Measurements from ENCODE around the gene PALMD.
A peak's percentile ranks its signal among the peaks of the same experiment; 100 is the strongest.

Gene PALMD

DNA sequence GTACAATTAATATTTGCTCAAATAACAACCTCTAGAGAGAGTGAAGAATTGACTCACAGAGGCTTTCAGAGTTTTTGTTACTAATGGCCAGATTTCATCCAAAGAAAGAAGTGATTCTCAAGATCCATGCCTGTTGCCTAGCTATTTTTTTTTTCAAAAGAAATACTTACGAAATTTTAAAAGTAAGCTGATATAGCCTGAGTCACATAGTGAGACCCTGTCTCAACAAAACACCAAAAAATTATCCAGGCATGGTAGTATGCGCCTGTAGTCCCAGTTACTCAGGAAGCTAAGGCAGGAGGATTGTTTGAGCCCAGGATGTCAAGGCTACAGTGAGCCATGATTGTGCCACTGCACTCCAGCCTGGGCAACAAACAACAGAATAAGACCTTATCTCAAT is 14.6 kb downstream of the PALMD start:
- H3K36me3 ChIP-seq (ENCODE audit: control insufficient read depth, insufficient read depth, low read length): no peaks in the 10 kb centered on the region

DNA sequence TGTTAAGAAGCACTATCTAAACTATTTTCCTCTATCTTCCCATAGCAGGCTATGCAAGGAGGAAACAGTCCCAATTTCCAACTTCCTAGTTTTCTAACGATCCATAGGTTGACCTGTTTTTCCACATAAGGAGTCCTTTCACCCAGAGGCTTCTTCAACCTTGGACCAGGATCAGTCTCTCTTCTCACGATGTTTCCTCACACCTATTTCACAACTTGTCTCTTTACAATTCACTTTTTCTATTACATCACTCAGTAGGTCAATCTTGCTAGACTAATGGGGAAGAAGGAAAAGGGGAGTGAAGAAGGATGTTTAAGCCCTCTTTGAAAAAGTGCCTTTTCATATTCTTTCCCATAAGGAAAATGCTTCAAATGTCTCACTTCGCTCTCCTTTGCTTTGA is 15.9 kb downstream of the PALMD start:
- WGBS, 2 experiments (ENCODE audit: insufficient coverage in 2 of 2): 70 to 91% methylated on average over 2 of the region's 3 CpGs
- Histone ChIP-seq H3K27ac (ENCODE audit: low read depth, low read length, severe bottlenecking) (no peak overlapping the region), H3K4me3 (ENCODE audit: extremely low read depth, insufficient read depth, low read length, poor library complexity, severe bottlenecking) (no peak overlapping the region), H3K4me1 (ENCODE audit: control insufficient read depth, insufficient read depth, low read length, poor library complexity, severe bottlenecking) (peaks cover 16% of the 10 kb centered on the region), H3K9me3 (ENCODE audit: control insufficient read depth, low read length) (no peaks in the 10 kb centered on the region), H3K36me3 (ENCODE audit: control insufficient read depth, insufficient read depth, low read length) (no peaks in the 10 kb centered on the region)

More for the DNA sequence above, 14.6 kb downstream of the PALMD start:
- Histone ChIP-seq H3K4me3 (ENCODE audit: extremely low read depth, insufficient read depth, low read length, poor library complexity, severe bottlenecking) (no peak overlapping the region), H3K4me1 (ENCODE audit: control insufficient read depth, insufficient read depth, low read length, poor library complexity, severe bottlenecking) (peaks cover 16% of the 10 kb centered on the region), H3K9me3 (ENCODE audit: control insufficient read depth, low read length) (no peaks in the 10 kb centered on the region), H3K27ac (ENCODE audit: low read depth, low read length, severe bottlenecking) (no peak overlapping the region)
- WGBS, 2 experiments (ENCODE audit: insufficient coverage in 2 of 2): 100% methylated on average over 1 of the region's 2 CpGs

DNA sequence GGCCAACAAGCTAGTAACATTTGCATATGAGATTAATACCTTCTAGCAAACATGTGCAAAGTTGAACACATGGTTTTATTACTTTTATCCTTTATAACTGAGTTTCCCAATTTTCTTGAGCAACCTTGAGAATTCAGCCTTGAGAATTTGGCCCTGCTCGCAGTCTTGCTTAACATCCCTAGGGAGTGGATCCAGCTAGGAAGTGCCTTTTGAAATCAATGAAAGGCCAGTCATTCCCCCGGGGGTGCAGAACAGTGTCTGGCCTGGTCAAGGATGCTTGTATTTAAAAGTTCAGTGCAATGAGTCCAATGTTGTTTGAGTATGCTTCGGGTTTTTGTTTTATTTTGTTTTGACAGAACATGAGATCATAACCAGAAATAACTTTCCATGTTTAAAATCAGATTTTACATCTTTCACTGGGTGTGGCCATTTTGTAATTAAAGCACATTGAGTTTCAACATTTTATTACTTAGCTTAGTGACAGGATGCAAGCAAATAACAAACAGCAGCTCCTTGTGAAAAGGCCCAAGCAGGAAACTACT is 16.7 kb downstream of the PALMD start:
- 63 to 76% methylated on average over 2 of the region's 3 CpGs for WGBS, 2 experiments (ENCODE audit: insufficient coverage in 2 of 2)
- Histone ChIP-seq H3K4me3 (ENCODE audit: extremely low read depth, insufficient read depth, low read length, poor library complexity, severe bottlenecking) (no peak overlapping the region), H3K4me1 (ENCODE audit: control insufficient read depth, insufficient read depth, low read length, poor library complexity, severe bottlenecking) (peaks cover 14% of the 10 kb centered on the region), H3K36me3 (ENCODE audit: control insufficient read depth, insufficient read depth, low read length) (no peaks in the 10 kb centered on the region), H3K9me3 (ENCODE audit: control insufficient read depth, low read length) (no peaks in the 10 kb centered on the region), H3K27ac (ENCODE audit: low read depth, low read length, severe bottlenecking) (peak overlapping the region; percentile 70)

DNA sequence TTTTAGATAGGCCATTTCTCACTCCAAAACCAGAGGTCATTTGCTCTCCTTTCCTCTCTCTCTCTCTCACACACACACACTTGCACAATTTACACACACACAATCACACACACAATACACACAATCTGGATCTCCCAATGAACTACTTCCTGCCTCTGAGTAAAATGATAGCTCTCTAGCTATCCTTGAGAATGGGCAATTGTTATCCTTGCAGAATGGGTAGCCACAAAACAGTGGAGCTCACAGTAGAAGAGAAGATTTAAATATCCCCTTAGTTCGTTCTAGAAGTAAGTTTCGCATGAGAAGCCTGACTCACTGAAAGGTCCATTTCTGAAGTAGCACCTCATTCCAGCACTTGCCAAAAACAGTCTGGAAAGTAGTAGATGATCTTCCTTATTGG is 17.6 kb downstream of the PALMD start:
- Histone ChIP-seq H3K4me3 (ENCODE audit: extremely low read depth, insufficient read depth, low read length, poor library complexity, severe bottlenecking) (no peak overlapping the region), H3K4me1 (ENCODE audit: control insufficient read depth, insufficient read depth, low read length, poor library complexity, severe bottlenecking) (peaks cover 12% of the 10 kb centered on the region)
- 83% methylated on average over 2 of the region's 2 CpGs; no CpG with 5 or more reads in 1 of the 2 experiments for WGBS, 2 experiments (ENCODE audit: insufficient coverage in 2 of 2)

DNA sequence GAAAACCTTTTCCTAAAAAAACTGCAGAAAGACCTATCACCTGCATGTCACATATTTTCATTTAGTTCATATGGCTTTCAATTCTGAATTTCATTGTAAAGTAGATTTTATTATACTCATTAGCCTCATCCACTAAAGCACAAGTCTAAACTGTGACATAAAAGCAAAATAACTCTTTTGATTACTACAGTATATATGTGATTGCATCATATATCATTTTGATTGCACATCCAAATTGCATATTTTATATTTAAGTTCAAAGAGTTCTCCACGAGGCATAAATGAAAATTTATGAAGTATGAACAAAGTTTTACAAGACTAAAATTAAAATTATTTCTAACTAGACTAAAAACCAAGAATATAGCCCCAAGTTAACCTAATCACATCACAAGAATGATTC is 19.3 kb downstream of the PALMD start:
- no CpG with 5 or more reads among the region's 1 CpG for WGBS, 2 experiments (ENCODE audit: insufficient coverage in 2 of 2)
- H3K36me3 ChIP-seq (ENCODE audit: control insufficient read depth, insufficient read depth, low read length): no peaks in the 10 kb centered on the region

More for the DNA sequence above, 17.6 kb downstream of the PALMD start:
- H3K36me3 ChIP-seq (ENCODE audit: control insufficient read depth, insufficient read depth, low read length): no peaks in the 10 kb centered on the region
- H3K9me3 ChIP-seq (ENCODE audit: control insufficient read depth, low read length): no peaks in the 10 kb centered on the region
- H3K27ac ChIP-seq (ENCODE audit: low read depth, low read length, severe bottlenecking): peak overlapping the region; percentile 70

DNA sequence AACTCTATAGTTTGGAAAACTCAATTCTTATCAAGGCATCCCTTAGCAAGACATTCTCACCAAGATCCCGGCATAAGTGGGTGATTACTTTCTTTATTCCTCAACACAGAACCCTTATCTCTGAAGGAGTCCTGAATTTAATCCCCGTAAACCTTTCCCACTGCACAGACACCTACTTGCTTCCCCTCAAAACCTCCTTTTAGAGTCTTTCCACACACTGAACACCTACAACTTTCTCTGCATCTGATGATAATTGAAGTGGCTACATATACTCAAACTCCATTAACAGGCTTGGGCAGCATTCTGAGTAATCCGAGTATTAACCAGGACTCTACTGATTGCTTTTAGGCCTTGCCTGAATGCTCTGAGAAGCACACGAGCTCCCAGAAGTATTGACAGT is 23.5 kb downstream of the PALMD start:
- 96 to 100% methylated on average over 2 to 3 of the region's 4 CpGs for WGBS, 2 experiments (ENCODE audit: insufficient coverage in 2 of 2)
- Histone ChIP-seq H3K27ac (ENCODE audit: low read depth, low read length, severe bottlenecking) (no peak overlapping the region), H3K4me1 (ENCODE audit: control insufficient read depth, insufficient read depth, low read length, poor library complexity, severe bottlenecking) (peaks cover 4% of the 10 kb centered on the region), H3K4me3 (ENCODE audit: extremely low read depth, insufficient read depth, low read length, poor library complexity, severe bottlenecking) (no peak overlapping the region), H3K9me3 (ENCODE audit: control insufficient read depth, low read length) (no peaks in the 10 kb centered on the region), H3K36me3 (ENCODE audit: control insufficient read depth, insufficient read depth, low read length) (no peaks in the 10 kb centered on the region)

More for the DNA sequence above, 19.3 kb downstream of the PALMD start:
- Histone ChIP-seq H3K27ac (ENCODE audit: low read depth, low read length, severe bottlenecking) (no peak overlapping the region), H3K9me3 (ENCODE audit: control insufficient read depth, low read length) (no peaks in the 10 kb centered on the region), H3K4me3 (ENCODE audit: extremely low read depth, insufficient read depth, low read length, poor library complexity, severe bottlenecking) (no peak overlapping the region), H3K4me1 (ENCODE audit: control insufficient read depth, insufficient read depth, low read length, poor library complexity, severe bottlenecking) (peaks cover 12% of the 10 kb centered on the region)

DNA sequence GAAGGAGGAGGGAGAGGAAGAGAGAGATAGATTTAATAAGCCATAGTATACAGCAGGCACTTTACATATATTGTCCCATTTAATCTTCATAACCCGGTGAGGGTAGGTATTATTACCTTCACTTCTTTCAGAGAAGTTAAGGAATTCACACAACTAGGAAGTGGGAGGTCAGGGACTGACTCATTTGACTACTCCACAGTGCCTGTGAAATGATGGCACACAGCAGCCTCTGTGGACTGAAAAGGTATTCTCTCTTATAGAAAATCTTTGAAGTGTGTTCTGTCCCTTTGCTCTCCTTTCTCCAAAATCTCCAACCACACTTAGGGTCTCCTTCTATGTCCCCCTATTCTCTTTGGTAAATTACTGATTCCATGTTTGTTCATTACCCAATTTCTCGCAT is 23.9 kb downstream of the PALMD start:
- no peaks in the 10 kb centered on the region for H3K9me3 ChIP-seq (ENCODE audit: control insufficient read depth, low read length)
- no peaks in the 10 kb centered on the region for H3K36me3 ChIP-seq (ENCODE audit: control insufficient read depth, insufficient read depth, low read length)
- H3K4me1 ChIP-seq (ENCODE audit: control insufficient read depth, insufficient read depth, low read length, poor library complexity, severe bottlenecking): peaks cover 8% of the 10 kb centered on the region
- no peak overlapping the region for H3K4me3 ChIP-seq (ENCODE audit: extremely low read depth, insufficient read depth, low read length, poor library complexity, severe bottlenecking)
- 100% methylated on average over 1 of the region's 2 CpGs; no CpG with 5 or more reads in 1 of the 2 experiments for WGBS, 2 experiments (ENCODE audit: insufficient coverage in 2 of 2)
- no peak overlapping the region for H3K27ac ChIP-seq (ENCODE audit: low read depth, low read length, severe bottlenecking)

DNA sequence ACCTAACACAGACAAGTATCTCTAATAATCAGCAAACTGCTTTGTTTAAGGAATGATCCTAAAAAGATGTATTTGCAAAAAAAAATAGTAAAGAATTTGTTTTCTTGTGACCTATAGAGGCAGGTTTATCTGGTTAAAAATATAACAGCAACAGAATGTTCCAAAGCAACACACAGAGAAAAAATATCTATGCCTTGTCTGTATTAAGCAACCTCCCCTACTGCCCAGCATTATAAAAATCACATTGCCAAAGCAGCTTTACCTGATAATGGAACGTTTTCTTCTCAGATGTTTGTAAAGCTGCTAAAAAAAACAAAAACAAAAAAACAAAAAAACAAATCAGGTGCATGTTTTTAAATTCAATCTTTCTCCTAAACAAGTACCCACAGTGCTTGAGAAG is 24.7 kb downstream of the PALMD start:
- WGBS, 2 experiments (ENCODE audit: insufficient coverage in 2 of 2): 40% methylated on average over 1 of the region's 1 CpG; no CpG with 5 or more reads in 1 of the 2 experiments
- Histone ChIP-seq H3K4me3 (ENCODE audit: extremely low read depth, insufficient read depth, low read length, poor library complexity, severe bottlenecking) (no peak overlapping the region), H3K9me3 (ENCODE audit: control insufficient read depth, low read length) (no peaks in the 10 kb centered on the region), H3K27ac (ENCODE audit: low read depth, low read length, severe bottlenecking) (no peak overlapping the region), H3K36me3 (ENCODE audit: control insufficient read depth, insufficient read depth, low read length) (no peaks in the 10 kb centered on the region), H3K4me1 (ENCODE audit: control insufficient read depth, insufficient read depth, low read length, poor library complexity, severe bottlenecking) (peaks cover 8% of the 10 kb centered on the region)

DNA sequence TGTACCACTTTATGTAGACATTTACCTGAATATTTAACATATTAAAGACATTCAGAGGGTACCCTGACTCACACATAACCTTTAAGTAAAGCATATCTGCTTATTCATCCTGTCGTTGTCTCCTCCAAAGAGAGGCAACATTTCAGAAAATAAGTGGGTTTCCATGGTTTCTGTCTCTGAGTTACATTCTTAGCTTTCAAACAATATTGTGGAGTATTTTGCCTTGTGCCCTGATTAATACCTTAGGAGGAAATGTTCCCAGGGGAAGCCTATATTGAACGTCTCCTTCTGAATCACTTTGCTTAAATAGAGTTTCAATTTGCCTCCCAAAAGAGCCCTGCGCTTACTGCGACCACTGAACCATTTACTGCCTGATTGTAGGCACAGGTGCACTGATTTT is 26.1 kb downstream of the PALMD start:
- WGBS, 2 experiments (ENCODE audit: insufficient coverage in 2 of 2): 76 to 97% methylated on average over 3 to 4 of the region's 4 CpGs
- no peaks in the 10 kb centered on the region for H3K9me3 ChIP-seq (ENCODE audit: control insufficient read depth, low read length)
- no peak overlapping the region for H3K27ac ChIP-seq (ENCODE audit: low read depth, low read length, severe bottlenecking)
- H3K4me1 ChIP-seq (ENCODE audit: control insufficient read depth, insufficient read depth, low read length, poor library complexity, severe bottlenecking): peaks cover 11% of the 10 kb centered on the region
- no peaks in the 10 kb centered on the region for H3K36me3 ChIP-seq (ENCODE audit: control insufficient read depth, insufficient read depth, low read length)
- no peak overlapping the region for H3K4me3 ChIP-seq (ENCODE audit: extremely low read depth, insufficient read depth, low read length, poor library complexity, severe bottlenecking)

DNA sequence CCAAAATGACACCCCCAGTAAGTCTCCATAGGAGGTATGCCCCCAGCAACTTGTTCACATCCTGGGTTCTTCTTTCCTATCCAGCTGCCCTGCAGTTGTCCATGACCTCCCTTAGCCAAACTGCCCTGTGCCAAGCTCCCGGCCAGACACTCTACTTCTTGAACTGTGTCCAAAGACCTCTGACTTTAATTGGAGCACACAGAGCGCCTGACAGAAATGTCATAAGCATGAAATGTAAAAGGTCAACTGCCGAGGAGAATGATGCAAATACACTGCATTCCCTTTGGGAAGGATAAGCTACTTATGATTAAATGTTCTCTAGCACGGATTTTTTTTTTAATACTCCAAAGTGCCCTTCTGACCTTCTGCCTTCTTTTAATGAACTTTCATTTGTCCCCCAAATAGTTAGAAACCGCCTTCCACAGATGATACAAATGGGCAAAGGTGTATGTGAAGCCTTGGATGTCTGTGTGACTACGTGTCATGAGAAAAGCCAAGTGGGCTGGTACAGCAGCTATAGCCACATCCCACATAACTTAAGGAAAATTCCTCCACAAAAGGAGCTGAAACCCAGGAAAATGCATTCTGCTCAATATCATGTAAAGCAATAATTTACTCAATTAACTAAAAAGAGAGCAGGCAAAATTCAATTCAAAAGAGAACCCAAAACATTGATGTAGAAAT is 26.8 kb downstream of the PALMD start:
- Histone ChIP-seq H3K36me3 (ENCODE audit: control insufficient read depth, insufficient read depth, low read length) (no peaks in the 10 kb centered on the region), H3K4me1 (ENCODE audit: control insufficient read depth, insufficient read depth, low read length, poor library complexity, severe bottlenecking) (peaks cover 11% of the 10 kb centered on the region), H3K27ac (ENCODE audit: low read depth, low read length, severe bottlenecking) (no peak overlapping the region), H3K4me3 (ENCODE audit: extremely low read depth, insufficient read depth, low read length, poor library complexity, severe bottlenecking) (no peak overlapping the region), H3K9me3 (ENCODE audit: control insufficient read depth, low read length) (no peaks in the 10 kb centered on the region)
- WGBS, 2 experiments (ENCODE audit: insufficient coverage in 2 of 2): 96 to 100% methylated on average over 3 to 4 of the region's 6 CpGs

DNA sequence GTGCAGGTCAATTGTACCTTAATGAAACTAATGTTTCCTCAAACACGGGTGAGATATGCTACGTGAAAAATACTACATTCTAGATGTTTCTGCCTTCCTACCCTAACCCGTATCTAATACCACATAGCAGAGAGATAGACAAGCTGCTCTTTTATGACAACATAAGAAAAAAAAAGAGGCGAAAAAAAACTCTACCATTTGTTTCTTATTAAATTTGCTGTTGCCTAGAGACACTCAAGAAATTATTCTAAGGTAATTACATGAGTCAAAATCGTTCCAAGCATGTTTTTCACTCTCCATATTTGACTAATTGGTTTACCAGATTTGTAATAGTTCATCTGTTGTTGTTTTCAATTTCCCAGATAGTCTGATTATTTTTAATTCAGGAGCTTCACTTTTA is 27.4 kb downstream of the PALMD start:
- H3K4me3 ChIP-seq (ENCODE audit: extremely low read depth, insufficient read depth, low read length, poor library complexity, severe bottlenecking): no peak overlapping the region
- WGBS, 2 experiments (ENCODE audit: insufficient coverage in 2 of 2): 93 to 100% methylated on average over 2 of the region's 5 CpGs
- H3K4me1 ChIP-seq (ENCODE audit: control insufficient read depth, insufficient read depth, low read length, poor library complexity, severe bottlenecking): peaks cover 11% of the 10 kb centered on the region
- no peak overlapping the region for H3K27ac ChIP-seq (ENCODE audit: low read depth, low read length, severe bottlenecking)
- no peaks in the 10 kb centered on the region for H3K36me3 ChIP-seq (ENCODE audit: control insufficient read depth, insufficient read depth, low read length)
- H3K9me3 ChIP-seq (ENCODE audit: control insufficient read depth, low read length): no peaks in the 10 kb centered on the region
